NCI-H526 treated with DMSO at 0.1 percent for 48 hours (cell line): ENCODE data around the gene JSRP1.
"Not testable (repeated sequence)": the region's sequence is repeated elsewhere in the genome, so short reads cannot be mapped to it uniquely, and the experiment has no call there.

Source experiments
- DNase-seq: peaks from one replicate; lab custom pipeline; 2025; lab: John Stamatoyannopoulos, UW

JSRP1 gene

DNA sequence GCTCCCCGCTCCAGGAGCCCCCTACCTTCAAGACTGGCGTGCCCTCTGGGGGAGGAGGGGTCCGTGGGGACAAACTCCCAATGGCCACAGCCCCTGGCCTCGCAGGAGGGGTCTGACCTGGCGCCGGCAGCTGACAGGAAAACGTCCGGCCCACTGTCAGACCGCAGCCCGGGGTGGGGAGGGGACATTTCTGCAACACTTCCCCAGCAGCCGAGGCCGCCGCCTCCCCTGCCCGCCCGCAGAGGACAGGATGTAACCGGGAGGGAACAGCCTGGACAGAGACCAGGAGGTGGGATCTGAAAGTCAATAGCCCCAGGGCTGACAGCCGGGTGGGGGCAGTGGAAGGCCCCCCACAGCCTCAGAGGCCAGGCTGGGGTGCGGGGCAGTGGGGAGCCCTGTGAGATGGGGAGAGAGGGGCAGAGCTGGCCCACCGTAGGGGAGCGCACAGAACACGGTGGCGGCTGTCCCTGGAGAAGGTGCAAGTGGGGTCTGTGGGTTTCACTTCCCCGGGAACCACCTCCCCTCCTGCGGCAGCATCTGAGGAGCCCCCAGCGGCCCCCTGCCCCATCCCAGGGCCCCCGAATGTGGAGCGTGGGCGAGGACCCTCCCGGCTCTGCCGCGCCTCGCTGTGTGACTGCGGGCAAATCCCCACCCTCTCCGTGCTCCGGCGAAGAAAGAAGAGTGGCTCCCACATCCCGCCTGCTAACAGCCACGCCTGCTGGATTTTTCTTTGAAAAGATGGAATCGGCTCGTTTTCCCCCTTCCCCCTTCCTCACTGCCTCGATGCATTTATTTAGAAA, 26.0 kb upstream of the JSRP1 start, which contains the start of gene PEAK3:
PEAK3 (minus strand) TSS at position 114 of the 800 bp plus-strand sequence. CDS start 1,244 bp downstream, outside the sequence.
- DNase-seq, result no peak

DNA sequence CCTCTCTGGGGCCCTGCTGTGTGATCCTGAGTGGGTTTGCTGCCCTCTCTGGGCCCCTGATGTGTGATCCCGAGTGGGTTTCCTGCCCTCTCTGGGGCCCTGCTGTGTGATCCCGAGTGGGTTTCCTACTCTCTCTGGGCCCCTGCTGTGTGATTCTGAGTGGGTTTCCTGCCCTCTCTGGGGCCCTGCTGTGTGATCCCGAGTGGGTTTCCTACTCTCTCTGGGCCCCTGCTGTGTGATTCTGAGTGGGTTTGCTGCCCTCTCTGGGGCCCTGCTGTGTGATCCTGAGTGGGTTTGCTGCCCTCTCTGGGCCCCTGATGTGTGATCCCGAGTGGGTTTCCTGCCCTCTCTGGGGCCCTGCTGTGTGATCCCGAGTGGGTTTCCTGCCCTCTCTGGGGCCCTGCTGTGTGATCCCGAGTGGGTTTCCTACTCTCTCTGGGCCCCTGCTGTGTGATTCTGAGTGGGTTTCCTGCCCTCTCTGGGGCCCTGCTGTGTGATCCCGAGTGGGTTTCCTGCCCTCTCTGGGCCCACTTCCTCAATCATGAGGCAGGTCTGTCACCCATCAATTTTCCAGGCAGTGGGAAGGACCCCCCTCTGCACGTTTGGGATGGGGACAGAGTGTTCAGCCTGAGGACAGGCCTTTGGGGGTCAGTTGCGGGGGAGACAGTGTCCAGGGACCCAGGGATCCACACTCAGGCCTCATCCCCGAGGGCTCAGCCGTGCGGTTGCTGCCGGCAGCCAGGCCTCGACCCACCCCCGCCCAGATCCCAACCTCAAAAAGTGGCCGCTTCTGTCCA, 25.2 kb upstream of the JSRP1 start:
- not testable (repeated sequence) for DNase-seq

DNA sequence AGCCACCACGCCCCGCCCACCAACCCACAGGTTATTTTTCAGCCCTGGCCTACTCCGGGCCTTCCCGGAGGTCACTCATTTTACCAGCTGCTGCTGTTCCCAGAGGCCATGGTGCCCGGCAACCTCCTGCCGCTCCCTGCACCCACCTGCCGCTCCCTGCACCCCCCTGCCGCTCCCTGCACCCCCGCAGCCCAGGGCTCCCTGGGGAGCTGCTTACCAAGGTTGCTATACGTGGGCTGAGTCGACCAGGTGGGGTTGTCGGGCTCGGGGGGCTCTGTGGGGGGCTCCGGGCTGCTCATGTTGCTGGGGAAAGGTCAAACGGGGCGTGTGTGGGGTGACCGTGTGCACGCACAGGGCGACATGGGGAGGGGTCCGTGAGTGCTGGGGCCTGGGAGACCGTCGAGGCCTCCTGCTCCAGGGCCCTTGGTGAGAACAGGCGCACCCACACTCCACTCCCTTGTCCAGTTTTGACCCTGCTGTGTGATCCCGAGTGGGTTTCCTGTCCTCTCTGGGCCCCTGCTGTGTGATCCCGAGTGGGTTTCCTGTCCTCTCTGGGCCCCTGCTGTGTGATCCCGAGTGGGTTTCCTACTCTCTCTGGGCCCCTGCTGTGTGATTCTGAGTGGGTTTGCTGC, 24.5 kb upstream of the JSRP1 start:
- DNase-seq, result no peak

DNA sequence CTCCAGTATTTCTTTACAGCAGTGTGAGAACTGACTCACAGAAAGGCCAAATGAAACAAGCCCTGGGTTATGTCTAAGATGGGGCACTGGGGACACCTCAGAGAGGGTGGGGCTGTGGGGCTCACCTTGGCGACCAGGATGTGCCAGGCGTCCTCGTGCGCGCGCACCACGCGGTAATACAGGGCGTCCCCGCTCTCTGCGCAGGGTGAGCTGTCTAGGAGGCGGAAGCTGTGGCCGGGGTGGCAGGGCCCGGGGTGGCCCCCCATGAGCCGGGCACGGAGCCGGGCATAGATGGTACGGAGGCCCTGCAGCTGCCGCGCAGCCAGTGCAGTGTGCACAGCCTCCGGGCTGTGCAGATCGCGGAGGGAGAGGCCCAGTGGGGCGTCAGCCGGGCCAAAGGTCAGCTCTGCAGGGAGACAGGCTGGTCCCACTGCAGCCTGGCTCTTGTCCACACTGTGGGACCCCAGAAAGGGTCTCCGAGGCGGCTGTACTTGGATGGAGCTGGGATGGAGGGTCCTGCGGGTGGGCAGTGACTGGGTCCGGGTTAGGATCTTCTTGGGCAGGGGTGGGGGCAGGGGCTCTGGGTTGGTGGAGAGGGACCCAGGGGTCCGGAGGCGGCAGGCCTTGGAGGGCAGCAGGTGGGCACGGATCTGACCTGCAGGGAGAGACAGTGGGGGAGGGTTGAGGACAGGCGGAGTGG, 22.4 kb upstream of the JSRP1 start:
- no peak for DNase-seq

DNA sequence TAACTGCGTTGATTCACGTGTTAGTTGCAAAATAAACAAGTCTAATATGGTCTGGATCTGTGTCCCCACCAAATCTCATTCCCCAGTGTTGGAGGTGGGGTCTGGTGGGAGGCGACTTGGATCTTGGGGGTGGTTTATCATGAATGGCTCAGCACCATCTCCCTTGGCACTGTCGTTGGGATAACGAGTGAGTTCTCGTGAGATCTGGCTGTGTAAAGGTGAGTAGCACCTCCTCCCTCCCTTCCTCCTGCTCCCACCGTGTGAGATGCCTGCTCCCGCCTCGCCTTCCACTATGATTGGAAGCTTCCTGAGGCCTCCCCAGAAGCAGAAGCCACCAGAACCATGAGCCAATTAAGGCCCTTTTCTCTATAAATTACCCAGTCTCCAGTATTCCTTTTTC, 20.9 kb upstream of the JSRP1 start:
- no peak for DNase-seq

DNA sequence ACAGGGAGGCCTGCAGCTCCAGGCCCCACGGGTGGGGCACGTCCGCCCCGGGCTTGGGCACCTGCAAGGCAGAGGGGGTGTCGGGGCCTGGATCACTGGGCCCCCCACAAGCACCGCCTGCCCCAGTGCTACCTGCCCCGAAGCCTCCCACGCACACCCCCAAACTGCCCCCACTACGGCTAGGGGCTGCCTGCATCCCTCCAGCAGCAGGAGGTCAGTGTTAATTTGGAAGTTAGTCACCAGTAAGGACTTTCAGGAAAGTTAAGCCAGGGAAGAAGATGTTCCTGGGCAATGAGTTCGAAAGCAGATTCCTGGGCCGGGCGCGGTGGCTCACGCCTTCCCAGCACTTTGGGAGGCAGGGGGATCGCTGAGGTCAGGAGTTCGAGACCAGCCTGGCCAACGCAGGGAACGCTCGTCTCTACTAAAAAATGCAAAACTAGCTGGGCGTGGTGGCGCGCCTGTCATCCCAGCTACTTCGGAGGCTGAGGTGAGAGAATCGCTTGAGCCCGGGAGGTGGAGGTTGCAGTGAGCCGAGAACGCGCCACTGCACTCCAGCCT, 20.3 kb upstream of the JSRP1 start:
- DNase-seq, result no peak

DNA sequence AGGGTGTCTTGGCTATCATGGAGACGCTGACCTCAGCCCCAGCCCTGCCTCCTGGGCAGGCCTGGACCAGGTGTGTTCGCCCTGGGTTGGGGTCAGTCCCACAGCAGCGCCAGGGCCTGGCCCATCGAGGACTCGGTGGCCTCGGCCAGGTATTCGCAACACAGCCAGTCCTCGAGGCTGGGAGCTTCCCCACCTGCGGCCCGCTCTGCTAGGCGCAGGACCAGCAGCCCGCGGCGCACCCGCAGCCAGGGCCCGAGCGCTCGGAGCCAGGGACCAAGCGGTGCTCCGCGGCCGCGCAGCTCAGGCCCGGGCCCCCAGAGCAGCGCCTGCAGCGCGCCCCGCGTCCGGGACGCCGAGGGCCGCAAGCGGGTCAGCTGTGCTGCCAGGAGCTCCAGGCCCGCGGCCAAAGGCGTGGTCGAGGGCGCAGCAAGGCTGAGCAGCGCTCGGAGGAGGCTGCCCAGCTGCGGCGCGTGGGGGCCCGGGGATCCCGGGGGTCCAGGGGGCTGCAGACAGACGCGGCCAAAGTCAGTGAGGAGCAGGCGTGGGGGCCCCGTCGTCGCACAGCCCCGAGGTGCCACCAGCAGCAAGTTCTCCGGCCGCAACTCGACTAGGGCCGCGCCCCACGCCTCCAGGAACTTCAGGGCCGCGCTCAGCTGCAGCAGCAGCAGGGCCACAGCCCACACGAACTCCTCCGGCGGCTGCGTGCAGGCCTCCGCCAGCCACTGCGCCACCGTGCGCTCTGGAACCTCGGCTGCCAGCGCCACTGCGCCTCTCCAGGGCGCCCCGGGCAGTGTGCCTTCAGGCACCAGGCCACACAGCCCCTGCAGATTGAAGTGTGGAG, 19.6 kb upstream of the JSRP1 start:
- DNase-seq, result no peak

DNA sequence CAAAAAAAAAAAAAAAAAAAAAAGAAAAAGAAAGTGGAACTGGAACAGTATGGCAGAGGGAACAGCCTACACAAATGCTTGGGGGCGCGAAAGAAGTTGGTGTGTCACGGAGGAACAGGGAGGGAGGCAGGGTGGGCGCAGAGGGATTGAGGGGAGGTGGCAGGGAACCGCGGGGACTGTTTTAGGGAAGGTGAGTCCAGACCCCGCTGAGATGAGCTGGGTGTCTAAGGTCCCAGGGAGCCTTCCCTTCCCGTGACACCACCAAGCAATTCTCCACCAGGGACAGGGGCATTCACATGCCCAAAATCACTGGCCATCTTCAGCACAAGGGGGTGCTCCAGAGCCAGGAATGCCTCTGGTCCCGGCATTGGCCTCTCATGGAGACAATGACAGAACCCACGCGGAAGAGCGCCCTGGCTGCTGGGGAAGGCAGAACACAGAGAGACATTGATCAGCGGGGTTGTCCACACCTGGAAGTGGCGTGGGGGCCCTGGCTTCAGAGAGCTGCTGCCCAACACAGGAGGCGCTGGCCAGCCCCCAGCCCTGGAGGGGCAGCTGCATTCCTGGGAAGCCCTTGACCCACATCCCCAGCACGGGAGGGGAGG, 18.8 kb upstream of the JSRP1 start:
- no peak for DNase-seq

DNA sequence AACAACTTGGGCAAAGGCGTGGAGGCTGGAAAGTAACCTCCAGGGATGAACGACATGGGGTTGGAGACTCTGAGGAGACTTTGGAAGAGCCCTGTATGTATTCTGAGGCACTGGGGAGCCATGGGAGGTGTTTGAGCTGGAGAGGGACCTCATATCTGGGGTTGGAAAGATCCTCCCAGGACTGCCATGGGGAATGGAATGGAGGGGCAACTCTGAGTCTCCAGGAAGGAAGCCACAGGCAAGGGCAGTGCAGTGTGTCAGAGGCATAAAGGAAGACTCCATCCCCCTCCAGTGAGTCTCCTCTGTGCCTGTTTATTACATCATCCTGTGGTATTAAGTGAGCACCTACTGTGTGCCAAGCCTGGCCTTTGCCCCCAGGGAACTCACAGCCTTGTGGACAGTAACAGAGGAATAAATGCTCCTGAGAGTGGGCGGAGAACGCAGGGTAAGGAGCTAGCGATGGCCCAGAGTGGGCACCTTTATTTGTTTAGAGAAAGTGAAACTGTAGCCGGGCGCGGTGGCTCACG, 18.0 kb upstream of the JSRP1 start:
- DNase-seq, result no peak

DNA sequence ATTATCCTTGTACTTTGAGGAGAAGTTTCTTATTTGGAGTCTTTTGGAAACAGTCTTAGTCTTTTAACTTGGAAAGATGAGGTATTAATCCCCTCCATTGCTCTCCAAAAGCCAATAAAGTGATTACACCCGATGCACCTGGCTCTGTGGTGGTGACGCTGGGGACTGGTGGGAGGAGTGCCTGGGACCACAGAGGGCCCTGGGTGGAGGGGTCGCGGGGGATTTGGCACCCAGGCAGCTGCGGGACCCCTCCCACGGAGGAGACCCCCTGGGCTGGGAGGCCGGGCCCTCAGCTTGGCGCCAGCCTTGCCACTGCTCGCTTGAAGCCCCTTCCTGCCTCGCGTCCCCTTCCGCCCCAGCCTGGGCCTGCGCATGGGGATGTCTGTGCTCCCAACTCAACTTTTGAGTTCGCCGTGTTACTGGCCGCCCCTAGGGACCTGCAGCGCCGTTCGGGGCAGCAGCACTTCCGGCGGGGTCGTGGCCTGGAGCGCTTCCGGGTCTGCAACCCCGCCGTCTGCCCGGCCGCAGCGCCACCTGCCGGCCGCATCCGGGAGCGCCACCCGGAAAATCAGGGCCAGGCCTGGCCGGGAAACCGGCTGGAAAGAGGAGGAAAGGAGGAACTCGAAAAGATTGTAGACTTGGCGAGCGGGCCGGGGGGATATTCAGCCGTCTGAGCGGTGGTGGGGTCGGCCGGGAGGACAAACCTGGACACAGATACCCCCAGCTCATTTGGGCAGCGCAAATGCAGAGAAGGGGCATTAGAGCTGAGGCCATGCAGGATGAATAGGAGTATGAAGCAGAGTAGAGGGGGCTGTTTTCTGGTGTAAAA, 17.4 kb upstream of the JSRP1 start:
- DNase-seq, result peak; percentile 35

DNA sequence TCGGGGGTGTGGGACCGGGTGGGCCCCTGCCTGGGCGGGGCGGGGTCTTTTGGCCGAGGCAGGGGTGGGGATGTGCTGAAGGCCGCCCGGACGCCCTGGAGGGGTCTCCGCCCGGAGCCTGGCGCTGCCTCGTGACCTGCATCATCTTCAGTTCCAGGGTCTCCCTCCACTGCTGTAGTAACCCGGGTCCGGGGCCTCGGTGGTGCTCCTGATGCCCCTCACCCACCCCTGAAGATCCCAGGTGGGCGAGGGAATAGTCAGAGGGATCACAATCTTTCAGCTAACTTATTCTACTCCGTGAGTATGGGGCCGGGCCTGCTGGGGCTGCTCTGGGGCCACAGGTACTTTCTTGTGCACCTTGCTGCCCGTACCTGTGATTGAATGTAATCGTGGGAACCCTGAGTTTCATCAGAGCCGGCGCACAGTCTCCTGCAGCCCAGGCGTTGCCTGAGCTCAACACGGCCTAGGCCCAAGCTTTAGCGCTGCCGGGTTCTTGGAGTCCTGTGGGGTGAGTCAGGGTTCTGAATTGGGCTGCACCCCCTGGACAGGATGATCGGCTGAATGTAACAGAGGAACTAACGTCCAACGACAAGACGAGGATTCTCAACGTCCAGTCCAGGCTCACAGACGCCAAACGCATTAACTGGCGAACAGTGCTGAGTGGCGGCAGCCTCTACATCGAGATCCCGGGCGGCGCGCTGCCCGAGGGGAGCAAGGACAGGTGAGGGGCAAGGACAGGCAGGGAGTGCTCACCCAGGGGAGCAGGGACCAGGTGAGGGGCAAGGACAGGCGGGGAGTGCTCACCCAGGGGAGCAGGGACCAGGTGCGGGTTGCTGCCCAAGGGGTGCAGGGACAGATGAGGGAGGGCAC, 15.3 kb upstream of the JSRP1 start:
- no peak for DNase-seq

DNA sequence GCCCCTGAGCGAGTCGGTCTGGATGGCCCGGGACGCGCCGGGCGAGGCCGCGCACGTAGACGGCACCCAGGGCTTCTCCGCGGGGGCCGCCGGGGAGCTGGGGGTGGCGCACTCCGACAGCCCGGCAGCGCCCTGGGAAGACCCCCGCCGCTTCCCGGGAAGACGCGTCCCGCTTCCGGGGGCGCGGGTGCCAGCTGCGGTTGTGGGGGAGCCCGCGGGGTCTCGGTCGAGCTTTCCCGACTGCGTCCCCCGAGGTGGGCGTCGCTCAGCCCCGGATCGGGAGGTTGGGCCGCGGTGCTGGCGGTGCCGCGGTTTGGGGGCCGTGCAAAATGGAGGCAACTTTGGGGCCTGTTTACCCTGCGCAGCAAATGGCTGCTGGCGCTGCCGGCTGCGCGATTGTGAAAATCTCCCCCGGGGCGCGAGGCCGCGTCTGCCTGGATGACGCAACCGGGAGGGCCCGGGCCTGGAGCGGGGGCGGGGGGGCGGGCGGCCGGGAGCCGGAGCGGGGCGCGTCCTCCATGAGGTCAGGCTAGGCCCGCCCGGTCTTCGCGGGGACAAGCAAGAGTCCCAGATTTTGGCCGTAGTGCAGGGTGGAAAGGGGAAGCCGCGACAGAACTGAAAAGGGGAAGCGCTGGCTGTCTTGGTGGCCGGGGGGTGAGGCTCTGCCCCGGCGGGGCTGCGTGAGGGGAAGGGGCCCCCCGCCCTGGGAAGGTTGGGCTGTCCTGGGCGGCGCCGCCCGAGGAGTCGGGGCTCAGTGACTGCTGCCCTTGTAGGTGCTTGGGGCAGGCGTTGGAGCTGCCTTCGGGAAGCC, 14.4 kb upstream of the JSRP1 start:
- no peak for DNase-seq

DNA sequence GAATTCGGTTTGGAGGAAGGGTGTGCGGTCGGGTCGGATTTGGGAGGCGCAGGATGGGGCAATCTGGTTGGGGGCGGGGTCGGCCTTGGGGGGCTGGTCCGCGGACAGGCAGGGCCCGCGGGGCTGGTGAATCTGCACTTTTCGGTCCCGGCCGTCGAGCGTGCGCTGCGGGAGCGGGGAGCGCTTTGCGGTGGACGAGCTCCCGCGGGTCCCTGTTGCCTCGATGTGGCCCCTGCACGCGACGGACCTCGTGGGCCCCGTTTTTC, 13.9 kb upstream of the JSRP1 start:
- no peak for DNase-seq

DNA sequence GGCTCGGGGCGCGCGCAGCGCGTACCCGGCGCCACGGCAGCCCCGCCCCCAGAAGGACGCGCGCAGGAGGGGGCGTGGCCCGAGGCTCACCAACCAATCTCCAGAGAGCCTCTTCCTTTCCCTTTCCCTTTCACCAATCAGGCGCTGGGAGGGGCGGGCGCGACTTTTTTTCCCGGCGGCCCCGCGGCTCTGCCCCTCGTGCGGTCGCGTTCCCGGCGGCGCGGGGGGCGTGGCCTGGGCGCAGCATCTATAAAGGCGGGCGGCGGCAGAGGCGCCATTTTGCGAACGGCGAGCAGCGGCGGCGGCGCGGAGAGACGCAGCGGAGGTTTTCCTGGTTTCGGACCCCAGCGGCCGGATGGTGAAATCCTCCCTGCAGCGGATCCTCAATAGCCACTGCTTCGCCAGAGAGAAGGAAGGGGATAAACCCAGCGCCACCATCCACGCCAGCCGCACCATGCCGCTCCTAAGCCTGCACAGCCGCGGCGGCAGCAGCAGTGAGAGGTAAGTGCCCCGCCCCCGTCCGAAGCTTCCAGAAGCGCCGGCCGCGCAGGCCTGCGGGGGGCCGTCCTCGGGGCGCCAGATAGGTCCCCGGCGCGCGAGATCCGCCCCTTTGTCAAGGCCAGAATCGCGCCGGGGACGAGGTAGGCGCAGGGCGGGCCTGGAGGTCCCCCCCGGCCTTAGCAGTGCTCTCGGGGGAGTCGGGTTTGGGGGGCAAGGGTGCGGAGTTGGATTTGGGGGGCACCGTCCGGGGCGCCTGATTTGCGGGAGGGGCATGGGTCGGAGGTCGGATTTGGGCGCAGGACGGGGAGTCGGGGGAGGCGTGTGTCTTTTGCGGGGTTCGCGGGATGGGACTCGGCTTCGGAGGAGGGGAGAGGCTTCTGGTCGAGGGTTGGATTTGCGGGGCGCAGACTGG, 13.3 kb upstream of the JSRP1 start:
- peak; percentile 81 for DNase-seq

DNA sequence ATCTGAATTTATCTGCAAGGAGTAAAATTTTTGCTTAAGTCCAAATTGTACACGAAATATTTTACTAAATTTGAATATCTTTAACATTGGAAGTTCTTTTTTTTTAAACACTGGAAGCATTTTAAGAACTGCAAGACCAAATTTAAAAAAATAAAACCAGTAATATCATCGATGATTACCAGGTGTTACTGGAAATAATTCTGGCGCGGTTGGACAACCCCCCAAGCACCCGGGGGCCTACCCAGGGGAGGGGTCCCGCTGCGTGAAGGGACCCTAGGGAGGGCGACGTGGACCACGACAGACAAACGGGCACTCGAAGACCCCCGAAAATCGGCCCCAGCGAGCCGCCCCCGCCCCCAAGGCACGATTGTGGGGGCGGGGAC, 12.6 kb upstream of the JSRP1 start:
- no peak for DNase-seq

DNA sequence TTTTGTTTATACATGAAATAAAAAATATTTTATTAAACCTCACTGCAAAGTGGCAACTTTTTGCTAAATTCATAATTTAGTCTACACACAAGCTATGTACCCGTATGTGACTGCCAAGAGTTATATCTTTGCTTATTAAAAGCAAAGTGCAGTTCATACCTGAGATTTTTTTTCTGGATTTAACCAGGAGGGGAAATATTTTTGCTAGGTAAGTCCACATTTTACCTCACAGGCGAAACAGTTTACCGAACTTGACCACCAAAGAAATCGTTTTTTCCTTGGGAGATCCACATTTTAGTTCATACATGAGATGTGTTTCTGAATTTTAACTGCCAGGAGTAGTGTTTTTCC, 12.2 kb upstream of the JSRP1 start:
- DNase-seq, result no peak
